ENCODE data around the gene UROC1. TPM values are rescaled to one million over a fixed set of nuclear protein-coding genes. Genes with fewer than 3 reads are reported as not detected.

UROC1 gene
- total and polyA plus RNA-seq, 2 of the 4 experiments (the other 2 are of a cell fraction), result not detected

- H3K14ac ChIP-seq (replicated peaks; ENCODE audit: low read depth, low read length), result no peak overlapping the region
- no peaks in the 10 kb centered on the region for H3K79me1 ChIP-seq (ENCODE audit: low read depth in 1 of 2, low read length in 2 of 2)
- no peak overlapping the region for H3K4me3 ChIP-seq (ENCODE audit: insufficient read depth, low read depth, low read length)
- no peak for ATAC-seq (ENCODE audit: low read depth)
- H3K9ac ChIP-seq (ENCODE audit: low read depth, low read length), result no peak overlapping the region
- H4K91ac ChIP-seq (ENCODE audit: insufficient read depth, low read depth, low read length), result no peak overlapping the region
- TF ChIP-seq MAFK (IDR thresholded peaks at IDR 0.05; ENCODE audit: low read depth, low read length) (no peak), MXI1 (IDR thresholded peaks at IDR 0.05; ENCODE audit: borderline replicate concordance, low read depth, low read length) (no peak)
- TF ChIP-seq, protein P1, sequence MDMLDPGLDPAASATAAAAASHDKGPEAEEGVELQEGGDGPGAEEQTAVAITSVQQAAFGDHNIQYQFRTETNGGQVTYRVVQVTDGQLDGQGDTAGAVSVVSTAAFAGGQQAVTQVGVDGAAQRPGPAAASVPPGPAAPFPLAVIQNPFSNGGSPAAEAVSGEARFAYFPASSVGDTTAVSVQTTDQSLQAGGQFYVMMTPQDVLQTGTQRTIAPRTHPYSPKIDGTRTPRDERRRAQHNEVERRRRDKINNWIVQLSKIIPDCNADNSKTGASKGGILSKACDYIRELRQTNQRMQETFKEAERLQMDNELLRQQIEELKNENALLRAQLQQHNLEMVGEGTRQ (IDR thresholded peaks at IDR 0.05; ENCODE audit: low read depth, low read length), result no peak
- TF ChIP-seq, protein P2, sequence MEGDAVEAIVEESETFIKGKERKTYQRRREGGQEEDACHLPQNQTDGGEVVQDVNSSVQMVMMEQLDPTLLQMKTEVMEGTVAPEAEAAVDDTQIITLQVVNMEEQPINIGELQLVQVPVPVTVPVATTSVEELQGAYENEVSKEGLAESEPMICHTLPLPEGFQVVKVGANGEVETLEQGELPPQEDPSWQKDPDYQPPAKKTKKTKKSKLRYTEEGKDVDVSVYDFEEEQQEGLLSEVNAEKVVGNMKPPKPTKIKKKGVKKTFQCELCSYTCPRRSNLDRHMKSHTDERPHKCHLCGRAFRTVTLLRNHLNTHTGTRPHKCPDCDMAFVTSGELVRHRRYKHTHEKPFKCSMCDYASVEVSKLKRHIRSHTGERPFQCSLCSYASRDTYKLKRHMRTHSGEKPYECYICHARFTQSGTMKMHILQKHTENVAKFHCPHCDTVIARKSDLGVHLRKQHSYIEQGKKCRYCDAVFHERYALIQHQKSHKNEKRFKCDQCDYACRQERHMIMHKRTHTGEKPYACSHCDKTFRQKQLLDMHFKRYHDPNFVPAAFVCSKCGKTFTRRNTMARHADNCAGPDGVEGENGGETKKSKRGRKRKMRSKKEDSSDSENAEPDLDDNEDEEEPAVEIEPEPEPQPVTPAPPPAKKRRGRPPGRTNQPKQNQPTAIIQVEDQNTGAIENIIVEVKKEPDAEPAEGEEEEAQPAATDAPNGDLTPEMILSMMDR (conservative IDR thresholded peaks at IDR 0.05; ENCODE audit: low read depth, low read length), result no peak
- H4K8ac ChIP-seq (ENCODE audit: low read depth in 2 of 2, low read length in 2 of 2), result no peak overlapping the region
- dilution Hi-C loops (cut with HindIII; ENCODE audit: low sequenced_read_pairs, unreplicated experiment), result no loop called here
- no peak overlapping the region for H3K4me2 ChIP-seq (ENCODE audit: low read depth, low read length)
- no peak overlapping the region for H4K5ac ChIP-seq (ENCODE audit: low read depth, low read length)
- no peak overlapping the region for H3K4ac ChIP-seq (ENCODE audit: low read depth, low read length)
- H2AK5ac ChIP-seq (ENCODE audit: low read depth, low read length), result no peak overlapping the region
- ChIA-PET POLR2A (ENCODE audit: unreplicated experiment) (no interaction called here), CTCF (no interaction called here)
- H2BK15ac ChIP-seq (ENCODE audit: low read depth, low read length), result no peak overlapping the region
- no peak for DNase-seq
- H2BK5ac ChIP-seq (ENCODE audit: low read depth, low read length, poor library complexity, severe bottlenecking), result no peak overlapping the region
- no peak overlapping the region for H3K56ac ChIP-seq (ENCODE audit: extremely low read depth, insufficient read depth, low read length)
- H3K27ac ChIP-seq (ENCODE audit: insufficient read depth, low read length), result no peak overlapping the region
- no peaks in the 10 kb centered on the region for H3K9me3 ChIP-seq (ENCODE audit: control insufficient read depth, insufficient read depth, low read length)
- no peaks in the 10 kb centered on the region; the same call in 1 of the 2 replicates for H3K9me1 ChIP-seq (ENCODE audit: insufficient read depth, low read length)
- no peaks in the 10 kb centered on the region for H3K27me3 ChIP-seq (ENCODE audit: control insufficient read depth, insufficient read depth, low read length)
- WGBS, 2 experiments (ENCODE audit: extremely low coverage in 2 of 2, insufficient read length in 1 of 2), result 83% methylated on average over 6 of the region's 18 CpGs; no CpG with 5 or more reads in 1 of the 2 experiments
- H3K4me1 ChIP-seq (ENCODE audit: control insufficient read depth, insufficient read depth, low read length), result no peaks in the 10 kb centered on the region
- no peak overlapping the region for H3K18ac ChIP-seq (ENCODE audit: low read depth, low read length)
- no peak overlapping the region for H2BK20ac ChIP-seq (ENCODE audit: low read depth, low read length)
- no TSS peak for BruUV-seq (replicated peaks)
- H4K20me1 ChIP-seq (ENCODE audit: insufficient read depth, low read length), result no peaks in the 10 kb centered on the region; the same call in 1 of the 2 replicates
- no peak overlapping the region for H2BK120ac ChIP-seq (ENCODE audit: low read depth, low read length)
- peaks cover 2% of the 10 kb centered on the region; the same call in 1 of the 2 replicates for H3K36me3 ChIP-seq (ENCODE audit: control insufficient read depth, insufficient read depth, low read length)
- intact Hi-C loops (cut with micrococcal nuclease), result no loop called here
- in situ Hi-C loops (cut with MboI; ENCODE audit: low sequenced_read_pairs), result no loop called here
- no peak overlapping the region for H3K23ac ChIP-seq (ENCODE audit: low read depth, low read length)
- no peak overlapping the region for H2AK9ac ChIP-seq (replicated peaks; ENCODE audit: low read depth, low read length, poor library complexity)
- no peak overlapping the region for H2AFZ ChIP-seq (replicated peaks; ENCODE audit: low read length, poor library complexity)
These were observed 80.5 kb downstream of the UROC1 start for GRCh38 chr3:126436826-126437717.
